ENCODE data around the gene CD3E. TPM values are rescaled to one million over a fixed set of nuclear protein-coding genes. Genes with fewer than 3 reads are reported as not detected.

CD3E gene
- total RNA-seq, 6 donors from 2014 or later, result 3.9 to 13.6 (median 9.1) TPM

DNA sequence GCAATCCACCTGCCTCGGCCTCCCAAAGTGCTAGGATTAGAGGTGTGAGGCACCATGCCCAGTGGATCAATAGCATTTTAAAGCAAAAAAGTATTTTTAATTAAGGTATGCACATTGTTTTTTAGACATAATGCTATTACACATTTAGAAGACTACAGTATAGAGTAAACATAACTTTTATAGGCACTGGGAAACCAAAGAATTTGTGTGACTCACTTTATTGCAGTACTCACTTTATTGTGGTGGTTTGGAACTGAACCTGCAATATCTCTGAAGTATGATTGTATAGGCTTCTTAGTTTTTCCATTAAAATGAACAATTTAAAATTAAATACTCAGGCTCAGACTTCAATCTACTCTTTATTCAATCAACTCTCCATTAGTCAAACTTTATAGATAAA, 17.5 kb upstream of the CD3E start:
- TF ChIP-seq, protein P1, sequence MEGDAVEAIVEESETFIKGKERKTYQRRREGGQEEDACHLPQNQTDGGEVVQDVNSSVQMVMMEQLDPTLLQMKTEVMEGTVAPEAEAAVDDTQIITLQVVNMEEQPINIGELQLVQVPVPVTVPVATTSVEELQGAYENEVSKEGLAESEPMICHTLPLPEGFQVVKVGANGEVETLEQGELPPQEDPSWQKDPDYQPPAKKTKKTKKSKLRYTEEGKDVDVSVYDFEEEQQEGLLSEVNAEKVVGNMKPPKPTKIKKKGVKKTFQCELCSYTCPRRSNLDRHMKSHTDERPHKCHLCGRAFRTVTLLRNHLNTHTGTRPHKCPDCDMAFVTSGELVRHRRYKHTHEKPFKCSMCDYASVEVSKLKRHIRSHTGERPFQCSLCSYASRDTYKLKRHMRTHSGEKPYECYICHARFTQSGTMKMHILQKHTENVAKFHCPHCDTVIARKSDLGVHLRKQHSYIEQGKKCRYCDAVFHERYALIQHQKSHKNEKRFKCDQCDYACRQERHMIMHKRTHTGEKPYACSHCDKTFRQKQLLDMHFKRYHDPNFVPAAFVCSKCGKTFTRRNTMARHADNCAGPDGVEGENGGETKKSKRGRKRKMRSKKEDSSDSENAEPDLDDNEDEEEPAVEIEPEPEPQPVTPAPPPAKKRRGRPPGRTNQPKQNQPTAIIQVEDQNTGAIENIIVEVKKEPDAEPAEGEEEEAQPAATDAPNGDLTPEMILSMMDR (IDR thresholded peaks at IDR 0.05), result no peak
- TF ChIP-seq EP300 (IDR thresholded peaks at IDR 0.05), result no peak
- no peak for TF ChIP-seq POLR2A (IDR thresholded peaks at IDR 0.05)
- no peak for TF ChIP-seq POLR2AphosphoS5 (IDR thresholded peaks at IDR 0.05)
- H3K9me3 ChIP-seq, result no peaks in the 10 kb centered on the region
- no peaks in the 10 kb centered on the region for H3K27me3 ChIP-seq
- H3K36me3 ChIP-seq, result no peaks in the 10 kb centered on the region
- WGBS, 2 donors, result 81 to 88% methylated on average over 1 of the region's 1 CpG
- H3K4me1 ChIP-seq, result no peaks in the 10 kb centered on the region
- no peak overlapping the region for H3K27ac ChIP-seq
- no peak for DNase-seq
- ATAC-seq (ENCODE audit: low FRiP score in 2 of 2), result no peak
- H3K4me3 ChIP-seq, result no peak overlapping the region

DNA sequence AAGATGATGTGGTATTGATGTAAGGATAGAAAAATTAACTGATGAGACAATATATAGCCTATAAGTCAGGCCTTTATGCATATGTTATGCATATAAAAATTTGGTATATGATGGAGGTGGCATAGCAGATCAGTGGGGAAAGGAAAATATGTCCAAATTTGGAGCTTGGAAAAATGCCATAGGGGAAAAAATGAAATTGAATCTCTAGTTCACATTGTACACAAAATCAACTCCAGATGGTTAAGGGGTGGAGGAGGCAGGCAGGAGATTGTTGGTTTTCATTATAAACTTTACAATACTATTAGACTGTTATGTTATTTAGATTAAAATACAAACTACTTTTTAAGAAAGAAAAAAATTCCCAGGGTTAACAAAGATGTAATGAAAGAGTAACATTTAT, 15.1 kb upstream of the CD3E start:
- TF ChIP-seq POLR2AphosphoS5 (IDR thresholded peaks at IDR 0.05) (no peak), EP300 (IDR thresholded peaks at IDR 0.05) (no peak), POLR2A (IDR thresholded peaks at IDR 0.05) (no peak)
- TF ChIP-seq, protein P1 (IDR thresholded peaks at IDR 0.05), result no peak
- Histone ChIP-seq H3K27me3 (no peaks in the 10 kb centered on the region), H3K9me3 (no peaks in the 10 kb centered on the region), H3K27ac (no peak overlapping the region), H3K36me3 (no peaks in the 10 kb centered on the region), H3K4me1 (no peaks in the 10 kb centered on the region), H3K4me3 (no peak overlapping the region)
- ATAC-seq (ENCODE audit: low FRiP score in 2 of 2) (no peak), DNase-seq (no peak)

DNA sequence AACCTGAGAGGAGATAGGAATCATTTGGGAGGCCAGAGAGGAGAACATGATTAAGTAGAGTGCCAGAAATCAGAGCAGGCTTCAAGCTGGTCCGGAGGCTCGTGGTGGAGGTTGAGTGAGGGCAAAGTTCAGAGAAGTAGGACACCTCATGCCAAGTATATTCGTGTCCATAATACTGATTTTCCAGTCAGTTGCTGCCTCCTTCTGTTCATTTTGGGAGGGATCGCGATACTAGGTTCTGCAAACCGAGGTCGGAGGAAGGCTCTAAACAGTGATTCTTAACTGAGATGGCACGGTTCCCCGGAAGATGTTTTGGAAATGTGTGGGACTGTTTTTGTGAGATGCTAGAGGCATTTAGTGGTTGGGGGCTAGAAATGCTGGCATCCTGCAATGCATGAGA, 13.6 kb upstream of the CD3E start:
- TF ChIP-seq, protein P1 (IDR thresholded peaks at IDR 0.05), result peak; percentile 41 to 76 (median 58)
- no peak for TF ChIP-seq POLR2A (IDR thresholded peaks at IDR 0.05)
- Histone ChIP-seq H3K4me1 (no peaks in the 10 kb centered on the region), H3K27me3 (no peaks in the 10 kb centered on the region), H3K27ac (no peak overlapping the region), H3K9me3 (no peaks in the 10 kb centered on the region), H3K4me3 (no peak overlapping the region), H3K36me3 (no peaks in the 10 kb centered on the region)
- 3 to 13% methylated on average over 8 to 9 of the region's 9 CpGs for WGBS, 2 donors
- DNase-seq (peak in 1 of 2 donors; percentile 51), ATAC-seq (ENCODE audit: low FRiP score in 2 of 2) (peak; percentile 81 to 88)

DNA sequence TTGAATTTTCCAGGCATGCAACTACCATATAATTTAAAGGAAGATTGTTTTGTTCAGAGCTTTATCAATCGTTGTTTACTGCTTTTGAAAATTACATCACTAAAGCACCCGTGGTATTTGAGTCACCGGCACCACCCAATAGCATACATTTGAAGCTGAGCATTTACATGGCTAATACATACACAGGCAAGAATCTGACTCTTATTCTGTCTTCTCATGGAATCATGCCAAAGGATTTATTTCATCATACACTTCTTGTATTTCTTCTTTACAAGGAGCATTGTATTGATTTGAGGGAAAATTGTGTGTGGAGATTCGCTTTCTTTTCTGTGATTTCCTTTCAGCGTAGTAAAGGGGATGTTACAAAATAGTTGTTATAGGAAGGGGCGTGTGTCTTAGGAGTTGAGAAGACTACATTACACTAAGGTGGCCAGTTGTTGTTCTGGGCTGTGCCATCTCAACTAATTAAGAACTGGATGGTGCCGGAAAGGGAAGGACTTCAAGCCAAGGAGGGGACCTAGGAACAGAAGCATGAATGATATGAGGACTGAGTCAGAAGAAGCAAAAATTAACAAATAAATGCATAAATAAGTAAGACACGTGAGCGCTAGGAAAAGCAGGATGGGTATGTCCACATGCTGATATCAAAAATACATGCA, 12.9 kb upstream of the CD3E start:
- ATAC-seq (ENCODE audit: low FRiP score in 2 of 2), result peak in 1 of 2 donors; percentile 48

DNA sequence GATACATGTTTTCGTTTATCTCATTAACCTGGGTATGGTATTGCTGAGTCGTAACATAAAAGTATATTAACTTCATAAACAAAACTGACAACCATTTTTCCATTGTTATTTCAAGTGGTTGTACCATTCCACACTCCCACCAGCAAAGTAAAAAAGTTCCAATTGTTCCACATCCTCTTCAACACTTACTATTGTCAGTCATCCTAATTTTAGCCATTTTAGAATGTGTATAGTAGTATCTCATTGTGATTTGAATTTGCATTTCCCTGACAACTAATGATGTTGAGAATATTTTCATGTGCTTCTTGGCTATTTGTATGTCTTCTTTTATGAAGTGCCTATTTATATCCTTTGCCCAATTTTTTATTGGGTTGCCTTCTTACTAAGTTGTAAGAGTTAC, 10.5 kb upstream of the CD3E start:
- no peaks in the 10 kb centered on the region for H3K9me3 ChIP-seq
- no peak overlapping the region for H3K4me3 ChIP-seq
- 90 to 93% methylated on average over 2 of the region's 2 CpGs for WGBS, 2 donors
- ATAC-seq (ENCODE audit: low FRiP score in 2 of 2), result no peak
- no peaks in the 10 kb centered on the region for H3K27me3 ChIP-seq
- no peaks in the 10 kb centered on the region for H3K36me3 ChIP-seq
- no peak overlapping the region for H3K27ac ChIP-seq
- no peak for TF ChIP-seq POLR2AphosphoS5 (IDR thresholded peaks at IDR 0.05)
- TF ChIP-seq EP300 (IDR thresholded peaks at IDR 0.05), result no peak
- TF ChIP-seq, protein P1 (IDR thresholded peaks at IDR 0.05), result no peak
- TF ChIP-seq POLR2A (IDR thresholded peaks at IDR 0.05), result no peak
- no peak for DNase-seq
- no peaks in the 10 kb centered on the region for H3K4me1 ChIP-seq

More for the DNA sequence above, 12.9 kb upstream of the CD3E start:
- Histone ChIP-seq H3K9me3 (no peaks in the 10 kb centered on the region), H3K4me3 (no peak overlapping the region), H3K36me3 (no peaks in the 10 kb centered on the region), H3K27ac (no peak overlapping the region), H3K4me1 (no peaks in the 10 kb centered on the region), H3K27me3 (no peaks in the 10 kb centered on the region)
- whole genome bisulfite sequencing, 2 donors, result 53 to 67% methylated on average over 9 of the region's 9 CpGs
- DNase-seq, result no peak
- no peak for TF ChIP-seq POLR2AphosphoS5 (IDR thresholded peaks at IDR 0.05)

Measured in upper lobe of left lung (tissue), 6 donors.